NCI-H187 treated with DMSO at 0.1 percent for 48 hours (cell line): Measurements from ENCODE around the gene UGT2B11.
"Not testable (repeated sequence)": the region's sequence is repeated elsewhere in the genome, so short reads cannot be mapped to it uniquely, and the experiment has no call there.

Source experiments
- DNase-seq: peaks from one replicate; lab custom pipeline; 2025; lab: John Stamatoyannopoulos, UW

The UGT2B11 gene

DNA sequence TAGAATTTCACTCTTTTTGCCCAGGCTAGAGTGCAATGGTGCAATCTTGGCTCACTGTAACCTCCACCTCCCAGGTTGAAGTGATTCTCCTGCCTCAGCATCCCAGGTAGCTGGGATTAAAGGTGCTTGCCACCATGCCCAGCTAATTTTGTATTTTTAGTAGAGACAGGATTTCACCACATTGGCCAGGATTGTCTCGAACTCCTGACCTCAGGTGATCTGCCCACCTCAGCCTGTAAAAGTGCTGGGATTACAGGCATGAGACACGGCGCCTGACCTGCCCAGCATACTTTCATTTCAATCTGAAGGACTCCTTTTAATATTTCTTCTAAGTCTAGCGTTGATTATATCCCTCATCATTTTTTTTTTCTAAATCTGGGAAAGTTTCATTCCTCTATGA, 45.4 kb downstream of the UGT2B11 start:
- not testable (repeated sequence) for DNase-seq

DNA sequence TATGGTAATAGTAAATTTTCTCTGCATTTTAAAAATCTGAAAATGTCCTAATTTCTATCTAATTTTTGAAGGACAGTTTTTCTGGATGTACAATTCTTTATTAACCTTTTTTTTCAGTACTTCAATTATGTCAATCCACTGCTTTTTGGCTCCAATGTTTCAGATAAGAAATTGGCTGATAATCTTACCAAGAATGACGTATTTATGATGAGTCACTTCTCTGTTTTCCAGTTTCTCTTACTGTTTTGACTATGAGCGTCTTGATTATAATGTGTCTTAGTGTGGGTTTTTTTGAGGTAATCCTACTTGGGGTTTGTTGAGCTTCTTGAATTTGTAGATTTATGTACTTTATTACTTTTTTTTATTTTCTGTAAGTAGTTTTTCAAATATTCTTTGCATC, 47.2 kb downstream of the UGT2B11 start:
- no peak for DNase-seq

DNA sequence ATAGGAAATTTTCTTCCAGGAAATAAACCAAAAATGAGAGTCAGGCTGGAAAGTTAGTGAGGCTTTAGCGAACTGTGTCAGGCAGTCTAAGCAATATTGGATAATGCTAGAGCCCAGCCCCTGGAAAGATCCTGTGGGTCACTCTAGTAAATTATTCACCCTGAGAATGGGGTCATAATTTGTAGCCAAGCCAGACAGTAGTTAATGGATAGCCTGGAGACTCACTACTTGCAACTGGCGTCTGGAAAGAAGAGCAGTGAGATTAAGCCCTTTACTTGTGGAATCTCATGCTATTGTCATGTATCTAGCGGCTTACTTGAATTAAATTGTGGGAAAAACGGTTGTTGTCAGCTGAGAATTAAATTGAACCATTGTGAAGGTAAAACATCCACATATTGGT, 48.2 kb downstream of the UGT2B11 start:
- not testable (repeated sequence) for DNase-seq

DNA sequence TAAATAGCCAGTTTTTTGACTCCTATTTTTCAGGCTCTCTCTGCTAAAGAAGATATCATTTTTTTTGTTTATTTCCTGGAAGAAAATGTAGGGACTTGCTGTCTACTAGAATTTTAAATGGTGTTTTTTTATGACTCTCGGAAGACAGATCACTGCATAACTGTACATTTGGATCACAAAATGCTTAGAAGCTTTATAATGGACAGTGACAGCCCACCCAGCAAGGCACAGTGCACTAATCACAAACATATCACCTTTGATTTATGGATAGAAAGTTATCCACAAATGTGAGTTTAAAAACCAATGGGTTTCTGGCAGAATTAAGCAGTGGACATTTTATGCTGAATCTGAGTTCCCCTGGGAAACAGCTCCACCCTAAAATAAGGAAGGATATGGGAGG, 48.8 kb downstream of the UGT2B11 start:
- DNase-seq, result not testable (repeated sequence)

DNA sequence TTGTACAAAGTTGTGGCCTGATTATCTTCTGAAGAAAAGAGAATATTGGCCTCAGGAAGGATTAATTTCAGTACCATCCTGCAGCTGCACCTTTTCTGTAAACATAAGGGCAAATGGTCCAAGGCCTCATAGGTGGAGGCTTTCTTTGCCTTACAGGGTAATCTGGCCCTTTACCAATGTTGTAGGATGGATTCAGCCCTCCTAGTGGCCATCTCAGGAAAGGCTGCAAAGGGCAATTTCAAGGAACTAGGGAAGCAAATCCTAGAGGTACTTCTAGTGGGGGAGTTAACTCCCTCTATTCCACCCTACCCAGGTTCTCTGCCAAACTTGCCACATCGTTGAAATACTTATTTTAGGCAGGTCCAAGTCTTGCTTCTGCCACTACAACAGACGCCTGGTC, 57.6 kb downstream of the UGT2B11 start:
- DNase-seq, result no peak

DNA sequence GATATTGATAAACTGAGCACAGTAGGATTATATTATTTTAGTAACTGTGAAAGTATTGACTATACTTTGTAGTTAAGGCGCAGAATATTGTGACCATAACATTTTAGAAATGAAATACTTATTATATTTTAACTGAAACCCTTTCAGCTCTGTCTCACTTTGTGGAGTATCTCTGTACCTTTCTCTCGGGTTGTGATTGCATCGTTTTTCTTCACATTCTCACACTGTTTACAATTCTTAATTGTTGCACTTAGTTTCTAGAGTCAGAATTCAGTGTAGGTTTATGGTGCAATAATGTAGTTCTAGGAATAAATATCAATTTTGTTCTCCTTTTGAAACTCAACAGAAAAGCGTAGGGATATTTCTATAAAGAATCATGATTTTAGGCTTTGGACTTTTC, 60.5 kb downstream of the UGT2B11 start:
- no peak for DNase-seq
